ENCODE measurements around the gene LATS2.

Gene LATS2

GRCh38 chr13:21100211-21100610, 38.8 kb upstream of the LATS2 start:
- no peak for DNase-seq (ENCODE audit: extremely low read depth, low read depth)
- TF ChIP-seq CTCF (IDR thresholded peaks at IDR 0.05; ENCODE audit: low read depth, low read length) = no peak

GRCh38 chr13:21095311-21095710, 33.9 kb upstream of the LATS2 start:
- TF ChIP-seq CTCF (IDR thresholded peaks at IDR 0.05; ENCODE audit: low read depth, low read length) = no peak
- no peak for DNase-seq (ENCODE audit: extremely low read depth, low read depth)

GRCh38 chr13:21089830-21090229, 28.4 kb upstream of the LATS2 start:
- no peak for DNase-seq (ENCODE audit: extremely low read depth, low read depth)

GRCh38 chr13:21088534-21088933, 27.1 kb upstream of the LATS2 start:
- no peak for TF ChIP-seq CTCF (IDR thresholded peaks at IDR 0.05; ENCODE audit: low read depth, low read length)
- no peak for DNase-seq (ENCODE audit: extremely low read depth, low read depth)

More at GRCh38 chr13:21089830-21090229, 28.4 kb upstream of the LATS2 start:
- TF ChIP-seq CTCF (IDR thresholded peaks at IDR 0.05; ENCODE audit: low read depth, low read length) = no peak

- TF ChIP-seq CTCF (IDR thresholded peaks at IDR 0.05; ENCODE audit: low read depth, low read length) = no peak
- no peak for DNase-seq (ENCODE audit: extremely low read depth, low read depth)
Measured at GRCh38 chr13:21086929-21087328, 25.5 kb upstream of the LATS2 start.

GRCh38 chr13:21081926-21082325, 20.5 kb upstream of the LATS2 start:
- DNase-seq (ENCODE audit: extremely low read depth, low read depth) = no peak
- no peak for TF ChIP-seq CTCF (IDR thresholded peaks at IDR 0.05; ENCODE audit: low read depth, low read length)

GRCh38 chr13:21080593-21080891, 19.2 kb upstream of the LATS2 start:
- TF ChIP-seq CTCF (IDR thresholded peaks at IDR 0.05; ENCODE audit: low read depth, low read length) = no peak

More at GRCh38 chr13:21080593-21080891, 19.2 kb upstream of the LATS2 start:
- DNase-seq (ENCODE audit: extremely low read depth, low read depth) = no peak
